Uterus (tissue), 2 donors: Measurements from ENCODE around the gene MAD1L1.

ENCODE experiments used
- CTCF ChIP-seq, 4 experiments: fragments of 200-600 bp in 2 of 4; fragments of 450-650 bp in 2 of 4; sonication (generic) in 2 of 4; IDR thresholded peaks; one replicate each; pipeline ENCODE4 v1.5.1; 2016 to 2019; ENCODE audit warnings: antibody characterized with exemption in 4 of 4, mild to moderate bottlenecking in 2 of 4, moderate library complexity in 1 of 4
- POLR2A ChIP-seq, 2 donors: fragments of 450-650 bp; IDR thresholded peaks; one replicate each; pipeline ENCODE4 v1.6.1; 2016; ENCODE audit warnings: antibody characterized with exemption in 2 of 2, mild to moderate bottlenecking in 1 of 2, moderate library complexity in 1 of 2

DNA sequence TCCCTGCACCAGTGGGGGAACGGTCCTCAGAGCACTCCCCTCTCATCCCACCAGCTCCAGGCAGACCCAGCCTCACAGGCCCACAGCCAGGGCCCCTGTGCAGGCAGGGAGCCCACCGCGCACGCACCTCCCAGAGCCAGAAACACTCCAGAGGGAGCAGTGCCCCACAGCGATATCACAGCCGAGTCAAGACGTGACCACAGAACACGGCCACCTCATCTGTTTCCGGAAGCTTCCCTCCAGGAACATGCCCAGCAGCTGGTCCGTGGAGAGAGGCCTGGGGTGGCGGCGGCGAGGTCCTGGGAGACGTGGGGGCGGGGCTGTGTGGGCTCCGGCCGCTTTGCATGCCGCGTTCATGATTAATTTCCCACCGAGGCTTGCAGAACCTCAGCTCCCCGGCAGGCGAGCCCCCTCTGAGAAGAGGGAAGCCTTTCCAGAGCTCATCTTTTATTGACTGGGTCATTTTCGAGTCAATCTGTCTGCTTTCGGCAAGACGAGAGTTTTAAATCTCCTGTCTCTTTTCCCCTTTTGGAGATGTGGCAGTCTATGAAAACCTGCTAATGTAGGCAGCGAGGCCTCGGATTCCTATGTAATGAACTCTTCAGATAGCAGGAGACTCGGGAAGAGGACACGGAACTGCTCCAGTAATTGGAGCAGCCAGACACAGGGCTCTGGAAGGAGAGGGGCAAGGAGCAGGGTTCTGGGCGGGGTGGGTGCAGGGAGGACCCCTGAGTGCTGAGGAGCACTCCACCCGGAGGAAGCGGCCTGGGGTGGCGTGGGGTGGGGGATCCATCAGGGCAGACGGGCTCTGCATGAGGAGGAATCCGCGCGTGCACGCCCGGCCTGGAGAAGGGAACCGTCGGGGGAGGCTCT lies 319.9 kb downstream of the MAD1L1 start:
- TF ChIP-seq CTCF (IDR thresholded peaks at IDR 0.05) (peak in 1 of 4 experiments; percentile 37), POLR2A (IDR thresholded peaks at IDR 0.05) (no peak)
